Activated B cell treated with CpG ODN at 0.5 μM for 24 hours (primary cell): ENCODE data around the gene FARS2. TPM values are rescaled to one million over a fixed set of nuclear protein-coding genes. Genes with fewer than 3 reads are reported as not detected.
"Not testable (repeated sequence)": the region's sequence is repeated elsewhere in the genome, so short reads cannot be mapped to it uniquely, and the experiment has no call there.

Source experiments
- ATAC-seq: fragments of 200-7000 bp; cut with Tn5 transposase; one replicate; pipeline ENCODE4 v1.10.0; 2021; ENCODE audit warnings: low read depth, mild to moderate bottlenecking, moderate library complexity
- CTCF ChIA-PET: fragments of 350-600 bp; sonication (Branson Sonifier 250); formaldehyde crosslinking; loops from one replicate; lab custom pipeline; 2021; ENCODE audit warnings: antibody characterized with exemption; lab: Charles Lee
- POLR2A ChIA-PET: fragments of 350-600 bp; sonication (Branson Sonifier 250); formaldehyde crosslinking; loops from one replicate; lab custom pipeline; 2021; ENCODE audit warnings: antibody characterized with exemption; lab: Charles Lee
- DNase-seq: peaks from one replicate; pipeline ENCODE4 v3.0.0; 2022
- H3K27ac Mint-ChIP-seq: one replicate; pipeline ENCODE4 v1.8.0; 2020; ENCODE audit warnings: mixed read lengths
- H3K27me3 Mint-ChIP-seq: one replicate; pipeline ENCODE4 v1.8.0; 2021; ENCODE audit warnings: mixed read lengths
- H3K36me3 Mint-ChIP-seq: one replicate; pipeline ENCODE4 v1.8.0; 2021; ENCODE audit warnings: low read depth, mixed read lengths
- H3K4me1 Mint-ChIP-seq: one replicate; pipeline ENCODE4 v1.8.0; 2021; ENCODE audit warnings: mixed read lengths
- H3K4me3 Mint-ChIP-seq: one replicate; pipeline ENCODE4 v1.8.0; 2020; ENCODE audit warnings: mild to moderate bottlenecking, mixed read lengths
- H3K9me3 Mint-ChIP-seq: one replicate; pipeline ENCODE4 v1.8.0; 2020; ENCODE audit warnings: mixed read lengths
- intact Hi-C: fragments of 100-400 bp; cut with micrococcal nuclease; formaldehyde crosslinking; loops from one replicate; pipeline ENCODE4 v1.15.1; 2024
- total RNA-seq: library from RNA; stranded (reverse); gene quantifications from 2 replicates; pipeline ENCODE4 v1.2.3, GENCODE V29; 2022
- TF ChIP-seq, protein P1 (sequence below): fragments of 200-600 bp; IDR thresholded peaks from one replicate; pipeline ENCODE4 v1.8.0; 2022; ENCODE audit warnings: antibody characterized with exemption, mild to moderate bottlenecking

The FARS2 gene
- total RNA-seq, 1 donor from 2014 or later = 32.7 TPM

GRCh38 chr6:5563086-5563485 lies 301.8 kb downstream of the FARS2 start:
- TF ChIP-seq, protein P1, sequence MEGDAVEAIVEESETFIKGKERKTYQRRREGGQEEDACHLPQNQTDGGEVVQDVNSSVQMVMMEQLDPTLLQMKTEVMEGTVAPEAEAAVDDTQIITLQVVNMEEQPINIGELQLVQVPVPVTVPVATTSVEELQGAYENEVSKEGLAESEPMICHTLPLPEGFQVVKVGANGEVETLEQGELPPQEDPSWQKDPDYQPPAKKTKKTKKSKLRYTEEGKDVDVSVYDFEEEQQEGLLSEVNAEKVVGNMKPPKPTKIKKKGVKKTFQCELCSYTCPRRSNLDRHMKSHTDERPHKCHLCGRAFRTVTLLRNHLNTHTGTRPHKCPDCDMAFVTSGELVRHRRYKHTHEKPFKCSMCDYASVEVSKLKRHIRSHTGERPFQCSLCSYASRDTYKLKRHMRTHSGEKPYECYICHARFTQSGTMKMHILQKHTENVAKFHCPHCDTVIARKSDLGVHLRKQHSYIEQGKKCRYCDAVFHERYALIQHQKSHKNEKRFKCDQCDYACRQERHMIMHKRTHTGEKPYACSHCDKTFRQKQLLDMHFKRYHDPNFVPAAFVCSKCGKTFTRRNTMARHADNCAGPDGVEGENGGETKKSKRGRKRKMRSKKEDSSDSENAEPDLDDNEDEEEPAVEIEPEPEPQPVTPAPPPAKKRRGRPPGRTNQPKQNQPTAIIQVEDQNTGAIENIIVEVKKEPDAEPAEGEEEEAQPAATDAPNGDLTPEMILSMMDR = no peak
- intact Hi-C loops = no loop called here
- peaks cover 14% of the 10 kb centered on the region for H3K4me1 Mint-ChIP-seq
- H3K27ac Mint-ChIP-seq = no peak overlapping the region
- no peaks in the 10 kb centered on the region for H3K27me3 Mint-ChIP-seq
- POLR2A ChIA-PET = interaction anchor here (0.6 to 0.7 kb wide), 3 partner anchors 157 to 1541 kb away, joined by 3 to 6 read pairs (median 3); no protein-coding TSS in a partner anchor
- H3K9me3 Mint-ChIP-seq = peaks cover 8% of the 10 kb centered on the region
- DNase-seq (no peak), ATAC-seq (no peak)
- H3K4me3 Mint-ChIP-seq = no peak overlapping the region
- CTCF ChIA-PET = no interaction called here
- peaks cover 7% of the 10 kb centered on the region for H3K36me3 Mint-ChIP-seq

DNA sequence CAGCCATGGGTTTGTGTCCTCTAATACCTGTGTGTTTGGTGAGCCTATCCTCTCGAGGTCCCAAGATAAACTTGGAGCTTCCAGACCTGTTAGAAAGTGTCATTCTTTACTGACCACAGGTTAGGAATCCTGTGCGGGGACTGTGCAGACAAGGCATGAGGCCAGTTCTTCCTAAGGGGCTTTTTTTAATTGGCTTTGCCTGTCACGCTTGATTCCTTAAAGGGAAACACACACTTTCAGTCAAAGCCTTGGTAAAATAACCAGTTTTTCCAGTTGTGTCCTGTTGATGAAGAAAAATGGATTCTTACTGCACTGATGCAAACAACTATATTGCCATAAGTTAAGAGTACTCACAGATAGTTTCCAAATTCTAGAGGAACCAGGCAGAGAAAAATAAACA lies 303.4 kb downstream of the FARS2 start:
- ATAC-seq, H3K4me3 Mint-ChIP-seq, DNase-seq, H3K27me3 Mint-ChIP-seq, H3K9me3 Mint-ChIP-seq, POLR2A ChIA-PET, H3K27ac Mint-ChIP-seq, H3K36me3 Mint-ChIP-seq, CTCF ChIA-PET: not testable (repeated sequence)
- peaks cover 19% of the 10 kb centered on the region for H3K4me1 Mint-ChIP-seq
- intact Hi-C loops = loop anchor here (5.0 kb wide), 1 partner anchor 47 kb away; no protein-coding TSS in a partner anchor

- DNase-seq (no peak), ATAC-seq (no peak)
- Mint-ChIP-seq H3K27me3 (no peaks in the 10 kb centered on the region), H3K9me3 (peaks cover 8% of the 10 kb centered on the region), H3K4me1 (peaks cover 21% of the 10 kb centered on the region), H3K36me3 (peaks cover 7% of the 10 kb centered on the region), H3K4me3 (no peak overlapping the region), H3K27ac (no peak overlapping the region)
- TF ChIP-seq, protein P1 = no peak
- POLR2A ChIA-PET = no interaction called here
- intact Hi-C loops = loop anchor here (5.0 kb wide), 1 partner anchor 49 kb away; no protein-coding TSS in a partner anchor
- CTCF ChIA-PET = no interaction called here
Observed at GRCh38 chr6:5565971-5566370, 304.7 kb downstream of the FARS2 start.

DNA sequence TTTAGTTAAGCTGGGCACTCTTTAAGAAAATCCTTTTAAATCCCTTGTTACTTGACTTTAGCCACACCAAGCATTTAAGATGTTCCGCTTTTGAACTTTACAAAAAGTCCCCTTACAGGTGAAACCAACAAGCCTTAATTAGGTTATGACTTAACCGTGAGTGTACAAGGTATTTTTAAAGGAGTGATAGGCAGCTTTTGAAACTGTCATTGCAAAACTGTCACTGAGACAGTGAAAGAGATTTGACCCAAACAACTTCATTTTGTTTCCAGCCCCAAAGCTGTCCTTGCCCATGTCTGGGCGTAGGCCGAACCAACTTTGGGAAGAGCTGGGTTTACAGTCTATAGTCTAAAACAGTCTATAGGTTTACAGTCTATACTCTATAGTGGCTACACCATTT lies 305.4 kb downstream of the FARS2 start:
- Mint-ChIP-seq H3K4me1 (peaks cover 21% of the 10 kb centered on the region), H3K27ac (peak overlapping the region; percentile 35), H3K9me3 (peaks cover 8% of the 10 kb centered on the region), H3K27me3 (no peaks in the 10 kb centered on the region), H3K4me3 (no peak overlapping the region), H3K36me3 (peaks cover 7% of the 10 kb centered on the region)
- TF ChIP-seq, protein P1 = no peak
- no peak for ATAC-seq
- ChIA-PET POLR2A (no interaction called here), CTCF (no interaction called here)
- DNase-seq = no peak
- intact Hi-C loops = loop anchor here (5.0 kb wide), 1 partner anchor 49 kb away; no protein-coding TSS in a partner anchor

DNA sequence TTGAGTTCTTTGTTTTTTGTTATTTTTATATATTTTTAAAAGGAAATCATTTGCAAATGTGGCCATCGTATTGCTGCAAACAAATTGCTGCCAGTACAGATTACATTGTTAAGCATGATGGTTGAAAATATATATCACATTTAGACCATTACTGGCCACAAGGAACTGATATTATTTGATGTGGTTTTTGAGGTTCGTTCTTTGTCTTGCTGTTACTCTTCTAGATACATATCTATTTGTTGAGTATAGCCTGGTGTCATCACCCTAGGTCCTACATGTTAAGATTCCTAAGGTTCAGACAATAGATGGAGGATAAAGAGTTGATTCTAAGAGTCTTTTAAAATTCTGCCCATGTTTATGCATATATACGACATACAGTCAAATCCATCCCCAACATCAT lies 306.0 kb downstream of the FARS2 start:
- CTCF ChIA-PET = no interaction called here
- TF ChIP-seq, protein P1 = no peak
- H3K27ac Mint-ChIP-seq = no peak overlapping the region
- no peak for ATAC-seq
- peaks cover 21% of the 10 kb centered on the region for H3K4me1 Mint-ChIP-seq
- POLR2A ChIA-PET = no interaction called here
- DNase-seq = no peak
- H3K9me3 Mint-ChIP-seq = peaks cover 8% of the 10 kb centered on the region
- H3K4me3 Mint-ChIP-seq = no peak overlapping the region
- intact Hi-C loops = loop anchor here (5.0 kb wide), 1 partner anchor 50 kb away; no protein-coding TSS in a partner anchor
- no peaks in the 10 kb centered on the region for H3K27me3 Mint-ChIP-seq
- peaks cover 7% of the 10 kb centered on the region for H3K36me3 Mint-ChIP-seq

DNA sequence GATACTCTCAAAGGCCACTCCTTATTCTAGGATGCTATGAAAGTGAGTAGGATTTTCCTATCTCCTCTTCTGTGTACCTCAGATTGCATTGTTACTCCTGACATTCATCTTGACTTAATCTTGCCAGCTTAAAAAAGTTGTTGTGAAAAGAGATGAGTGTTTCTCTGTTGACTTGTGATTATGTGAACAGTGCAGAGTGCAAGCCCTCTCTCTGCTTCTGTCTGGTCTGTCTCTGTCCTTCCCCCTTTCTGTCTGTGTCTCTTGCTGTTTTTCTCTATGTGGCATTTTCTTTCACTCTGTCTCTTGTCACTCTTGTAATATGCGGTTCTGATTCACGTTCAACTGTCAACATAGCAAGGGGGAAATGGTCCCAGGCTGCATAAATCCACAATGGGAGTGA lies 306.6 kb downstream of the FARS2 start:
- H3K36me3 Mint-ChIP-seq = peaks cover 12% of the 10 kb centered on the region
- H3K4me1 Mint-ChIP-seq = peaks cover 21% of the 10 kb centered on the region
- ChIA-PET POLR2A (no interaction called here), CTCF (no interaction called here)
- H3K27me3 Mint-ChIP-seq = no peaks in the 10 kb centered on the region
- intact Hi-C loops = loop anchor here (5.0 kb wide), 1 partner anchor 51 kb away; no protein-coding TSS in a partner anchor
- H3K27ac Mint-ChIP-seq = no peak overlapping the region
- ATAC-seq (no peak), DNase-seq (no peak)
- H3K4me3 Mint-ChIP-seq = no peak overlapping the region
- H3K9me3 Mint-ChIP-seq = peaks cover 8% of the 10 kb centered on the region
- TF ChIP-seq, protein P1 = no peak
